GM10248 (cell line): ENCODE data around the gene TNIK.

Experiments used
- CTCF ChIA-PET: fragments of 300-600 bp; sonication (Branson Sonifier 250); formaldehyde crosslinking; extraction: SDS; loops from one replicate; lab custom pipeline; 2021; ENCODE audit warnings: antibody characterized with exemption; lab: Yijun Ruan, JAX
- POLR2A ChIA-PET: fragments of 350-650 bp; sonication (Branson Sonifier 250); formaldehyde crosslinking; extraction: SDS; loops from one replicate; lab custom pipeline; 2020; ENCODE audit warnings: antibody characterized with exemption; lab: Yijun Ruan, JAX
- DNase-seq: peaks from one replicate; pipeline ENCODE4 v3.0.0; 2012; ENCODE audit errors: extremely low spot score
- TF ChIP-seq, protein P1 (sequence below): IDR thresholded peaks from 2 replicates; pipeline ENCODE4 v1.5.1; 2012; ENCODE audit warnings: mild to moderate bottlenecking, low read depth; ENCODE audit errors: extremely low read depth, missing control alignments, control extremely low read depth

The TNIK gene

GRCh38 chr3:171459942-171460724, at the start of gene TNIK:
TNIK (minus strand) TSS chr3:171460405; CDS start chr3:171460063, 342 bp downstream.
- CTCF ChIA-PET: interaction anchor here (1.0 to 2.6 kb wide), 9 partner anchors 8 to 297 kb away, joined by 3 to 8 read pairs (median 4); no protein-coding TSS in a partner anchor
- peak; percentile 94 for DNase-seq
- TF ChIP-seq, protein P1, sequence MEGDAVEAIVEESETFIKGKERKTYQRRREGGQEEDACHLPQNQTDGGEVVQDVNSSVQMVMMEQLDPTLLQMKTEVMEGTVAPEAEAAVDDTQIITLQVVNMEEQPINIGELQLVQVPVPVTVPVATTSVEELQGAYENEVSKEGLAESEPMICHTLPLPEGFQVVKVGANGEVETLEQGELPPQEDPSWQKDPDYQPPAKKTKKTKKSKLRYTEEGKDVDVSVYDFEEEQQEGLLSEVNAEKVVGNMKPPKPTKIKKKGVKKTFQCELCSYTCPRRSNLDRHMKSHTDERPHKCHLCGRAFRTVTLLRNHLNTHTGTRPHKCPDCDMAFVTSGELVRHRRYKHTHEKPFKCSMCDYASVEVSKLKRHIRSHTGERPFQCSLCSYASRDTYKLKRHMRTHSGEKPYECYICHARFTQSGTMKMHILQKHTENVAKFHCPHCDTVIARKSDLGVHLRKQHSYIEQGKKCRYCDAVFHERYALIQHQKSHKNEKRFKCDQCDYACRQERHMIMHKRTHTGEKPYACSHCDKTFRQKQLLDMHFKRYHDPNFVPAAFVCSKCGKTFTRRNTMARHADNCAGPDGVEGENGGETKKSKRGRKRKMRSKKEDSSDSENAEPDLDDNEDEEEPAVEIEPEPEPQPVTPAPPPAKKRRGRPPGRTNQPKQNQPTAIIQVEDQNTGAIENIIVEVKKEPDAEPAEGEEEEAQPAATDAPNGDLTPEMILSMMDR: no peak
- POLR2A ChIA-PET: interaction anchor here (1.0 kb wide), 1 partner anchor 591 kb away, joined by 3 read pairs; no protein-coding TSS in a partner anchor

DNA sequence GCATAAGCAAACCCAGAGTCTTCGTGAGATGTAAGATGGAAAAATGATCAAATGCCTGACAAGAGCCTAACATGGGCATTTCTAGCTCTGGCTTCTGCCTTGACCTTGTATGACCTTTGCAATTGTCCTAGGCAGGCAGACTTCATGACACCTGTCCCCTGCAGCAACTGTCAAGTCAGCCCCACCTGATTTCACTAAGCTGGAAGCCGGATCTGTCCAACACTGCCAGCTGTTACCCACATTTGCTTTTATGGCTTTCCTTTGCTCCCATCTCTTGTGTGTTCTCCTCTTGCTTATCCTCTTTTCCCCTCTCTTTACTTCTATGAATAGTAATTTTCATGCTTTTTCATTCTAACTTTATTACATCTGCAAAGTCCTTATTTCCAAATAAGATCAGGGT, 48.5 kb upstream of the TNIK start:
- CTCF ChIA-PET: interaction anchor here (1.9 kb wide), 1 partner anchor 10 kb away, joined by 4 read pairs; no protein-coding TSS in a partner anchor
- TF ChIP-seq, protein P1: no peak
- POLR2A ChIA-PET: no interaction called here
- DNase-seq: no peak

- no peak for DNase-seq
- POLR2A ChIA-PET: no interaction called here
- TF ChIP-seq, protein P1: no peak
- CTCF ChIA-PET: interaction anchor here (1.9 kb wide), 1 partner anchor 9 kb away, joined by 4 read pairs; no protein-coding TSS in a partner anchor
These were observed 48.0 kb upstream of the TNIK start for GRCh38 chr3:171508206-171508605.

GRCh38 chr3:171506743-171507319, 46.6 kb upstream of the TNIK start:
- TF ChIP-seq, protein P1: no peak
- ChIA-PET POLR2A (no interaction called here), CTCF (interaction anchor here (1.0 to 1.9 kb wide), 2 partner anchors 8 to 13 kb away, joined by 3 to 4 read pairs; no protein-coding TSS in a partner anchor)
- DNase-seq: no peak

- ChIA-PET POLR2A (no interaction called here), CTCF (no interaction called here)
- DNase-seq: no peak
- TF ChIP-seq, protein P1: no peak
These were observed 45.7 kb upstream of the TNIK start for GRCh38 chr3:171505822-171506333.

GRCh38 chr3:171504376-171504775, 44.2 kb upstream of the TNIK start:
- POLR2A ChIA-PET: no interaction called here
- CTCF ChIA-PET: interaction anchor here (1.0 kb wide), 1 partner anchor 454 kb away, joined by 3 read pairs; no protein-coding TSS in a partner anchor
- TF ChIP-seq, protein P1: no peak
- DNase-seq: no peak
